HEK293 (cell line): ENCODE data around the gene SPINT2.
A peak's percentile ranks its signal among the peaks of the same experiment; 100 is the strongest.

Experiments
- GFI1B ChIP-seq: fragments of 450-650 bp; formaldehyde crosslinking; IDR thresholded peaks from 2 replicates; pipeline ENCODE4 v1.5.1; 2016; ENCODE audit warnings: missing biosample characterization, missing genetic modification characterization
- HOXD13 ChIP-seq: sonication (generic); formaldehyde crosslinking; IDR thresholded peaks from 2 replicates; pipeline ENCODE4 v1.8.0; 2022; ENCODE audit warnings: missing genetic modification reagents, borderline replicate concordance
- PRDM1 ChIP-seq: fragments of 450-650 bp; formaldehyde crosslinking; IDR thresholded peaks from 2 replicates; pipeline ENCODE4; 2016; ENCODE audit warnings: missing biosample characterization, missing genetic modification characterization
- ZNF10 ChIP-seq: fragments of 450-650 bp; formaldehyde crosslinking; IDR thresholded peaks from 2 replicates; pipeline ENCODE4 v1.5.1; 2017; ENCODE audit warnings: missing biosample characterization, missing genetic modification characterization
- ZNF112 ChIP-seq: fragments of 450-650 bp; formaldehyde crosslinking; IDR thresholded peaks from 2 replicates; pipeline ENCODE4 v1.5.0; 2017; ENCODE audit warnings: missing biosample characterization, missing genetic modification characterization
- ZNF121 ChIP-seq: fragments of 450-650 bp; formaldehyde crosslinking; IDR thresholded peaks from 2 replicates; pipeline ENCODE4 v1.5.1; 2016; ENCODE audit warnings: missing biosample characterization, missing genetic modification characterization
- ZNF132 ChIP-seq: fragments of 450-650 bp; formaldehyde crosslinking; IDR thresholded peaks from 2 replicates; pipeline ENCODE4 v1.5.1; 2017; ENCODE audit warnings: missing biosample characterization, missing genetic modification characterization, borderline replicate concordance
- ZNF211 ChIP-seq: fragments of 450-650 bp; formaldehyde crosslinking; IDR thresholded peaks from 2 replicates; pipeline ENCODE4 v1.5.1; 2016; ENCODE audit warnings: low read depth, missing biosample characterization, missing genetic modification characterization
- ZNF266 ChIP-seq: fragments of 450-650 bp; formaldehyde crosslinking; IDR thresholded peaks from 2 replicates; pipeline ENCODE4 v1.5.1; 2016; ENCODE audit warnings: missing biosample characterization, missing genetic modification characterization, low read depth
- ZNF341 ChIP-seq: fragments of 450-650 bp; formaldehyde crosslinking; IDR thresholded peaks from 2 replicates; pipeline ENCODE4; 2016; ENCODE audit warnings: low read depth, missing biosample characterization, missing genetic modification characterization
- ZNF350 ChIP-seq: fragments of 450-650 bp; formaldehyde crosslinking; IDR thresholded peaks from 2 replicates; pipeline ENCODE4 v1.5.0; 2017; ENCODE audit warnings: missing biosample characterization, mild to moderate bottlenecking, missing genetic modification characterization
- ZNF391 ChIP-seq: fragments of 450-650 bp; formaldehyde crosslinking; IDR thresholded peaks from 2 replicates; pipeline ENCODE4 v1.5.1; 2016; ENCODE audit warnings: low read depth, missing biosample characterization, missing genetic modification characterization, borderline replicate concordance
- ZNF416 ChIP-seq: fragments of 450-650 bp; formaldehyde crosslinking; IDR thresholded peaks from 2 replicates; pipeline ENCODE4 v1.5.1; 2016; ENCODE audit warnings: missing biosample characterization, missing genetic modification characterization
- ZNF529 ChIP-seq: fragments of 450-650 bp; formaldehyde crosslinking; IDR thresholded peaks from 2 replicates; pipeline ENCODE4 v1.5.1; 2017; ENCODE audit warnings: missing genetic modification characterization, missing biosample characterization; ENCODE audit not compliant: insufficient replicate concordance
- ZNF549 ChIP-seq: fragments of 450-650 bp; IDR thresholded peaks from 2 replicates; pipeline ENCODE4 v1.5.1; 2018; ENCODE audit warnings: missing biosample characterization, missing genetic modification characterization, mild to moderate bottlenecking, inconsistent platforms, moderate library complexity
- ZNF560 ChIP-seq: fragments of 450-650 bp; formaldehyde crosslinking; IDR thresholded peaks from 2 replicates; pipeline ENCODE4 v1.5.1; 2017; ENCODE audit warnings: missing biosample characterization, missing genetic modification characterization, borderline replicate concordance
- ZNF623 ChIP-seq: fragments of 450-650 bp; formaldehyde crosslinking; IDR thresholded peaks from 2 replicates; pipeline ENCODE4 v1.5.1; 2016; ENCODE audit warnings: missing biosample characterization, missing genetic modification characterization
- ZNF768 ChIP-seq: fragments of 450-650 bp; formaldehyde crosslinking; IDR thresholded peaks from 2 replicates; pipeline ENCODE4 v1.5.1; 2018; ENCODE audit warnings: missing biosample characterization, mild to moderate bottlenecking, missing genetic modification characterization
- TF ChIP-seq, protein P1 (sequence below): fragments of 450-650 bp; formaldehyde crosslinking; IDR thresholded peaks from 2 replicates; pipeline ENCODE4 v1.5.1; 2016; ENCODE audit warnings: missing biosample characterization, missing genetic modification characterization
- TF ChIP-seq, protein P2 (sequence below): fragments of 450-650 bp; formaldehyde crosslinking; IDR thresholded peaks from 2 replicates; pipeline ENCODE4 v1.5.1; 2016; ENCODE audit warnings: missing biosample characterization, missing genetic modification characterization
- TF ChIP-seq, protein P3 (sequence below): fragments of 450-650 bp; IDR thresholded peaks from 2 replicates; pipeline ENCODE4 v1.5.1; 2018; ENCODE audit warnings: missing biosample characterization, missing genetic modification characterization
- TF ChIP-seq, protein P4 (sequence below): fragments of 450-650 bp; formaldehyde crosslinking; IDR thresholded peaks from 2 replicates; pipeline ENCODE4 v1.5.1; 2016; ENCODE audit warnings: missing biosample characterization, missing genetic modification characterization
- TF ChIP-seq, protein P5 (sequence below): fragments of 450-650 bp; formaldehyde crosslinking; IDR thresholded peaks from 2 replicates; pipeline ENCODE4; 2016; ENCODE audit warnings: missing biosample characterization, missing genetic modification characterization
- TF ChIP-seq, protein P6 (sequence below): fragments of 450-650 bp; formaldehyde crosslinking; IDR thresholded peaks from 2 replicates; pipeline ENCODE4 v1.5.1; 2016; ENCODE audit warnings: missing biosample characterization, missing genetic modification characterization
- TF ChIP-seq, protein P7 (sequence below): fragments of 450-650 bp; formaldehyde crosslinking; IDR thresholded peaks from 2 replicates; pipeline ENCODE4 v1.5.1; 2016; ENCODE audit warnings: missing biosample characterization, missing genetic modification characterization
- TF ChIP-seq, protein P8 (sequence below): fragments of 450-650 bp; formaldehyde crosslinking; IDR thresholded peaks from 2 replicates; pipeline ENCODE4 v1.5.0; 2017; ENCODE audit warnings: missing biosample characterization, missing genetic modification characterization, borderline replicate concordance

SPINT2 gene

DNA sequence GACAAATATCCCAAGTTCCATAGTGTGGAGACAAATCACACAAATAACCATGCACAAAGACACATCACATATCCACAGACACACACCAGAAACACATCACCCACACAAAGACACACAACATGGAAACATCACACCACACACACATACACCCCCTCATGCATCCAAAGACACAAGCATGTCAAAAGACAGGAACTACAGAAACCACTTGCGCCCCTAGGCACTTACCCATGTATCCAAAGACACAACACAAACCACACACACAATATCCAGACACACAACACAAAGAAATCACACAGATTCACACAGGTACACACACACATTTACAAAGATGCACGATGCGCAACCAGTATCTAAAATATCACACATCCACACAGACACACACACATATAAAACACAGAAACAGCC, 41.3 kb upstream of the SPINT2 start (continued):
- TF ChIP-seq, protein P1, sequence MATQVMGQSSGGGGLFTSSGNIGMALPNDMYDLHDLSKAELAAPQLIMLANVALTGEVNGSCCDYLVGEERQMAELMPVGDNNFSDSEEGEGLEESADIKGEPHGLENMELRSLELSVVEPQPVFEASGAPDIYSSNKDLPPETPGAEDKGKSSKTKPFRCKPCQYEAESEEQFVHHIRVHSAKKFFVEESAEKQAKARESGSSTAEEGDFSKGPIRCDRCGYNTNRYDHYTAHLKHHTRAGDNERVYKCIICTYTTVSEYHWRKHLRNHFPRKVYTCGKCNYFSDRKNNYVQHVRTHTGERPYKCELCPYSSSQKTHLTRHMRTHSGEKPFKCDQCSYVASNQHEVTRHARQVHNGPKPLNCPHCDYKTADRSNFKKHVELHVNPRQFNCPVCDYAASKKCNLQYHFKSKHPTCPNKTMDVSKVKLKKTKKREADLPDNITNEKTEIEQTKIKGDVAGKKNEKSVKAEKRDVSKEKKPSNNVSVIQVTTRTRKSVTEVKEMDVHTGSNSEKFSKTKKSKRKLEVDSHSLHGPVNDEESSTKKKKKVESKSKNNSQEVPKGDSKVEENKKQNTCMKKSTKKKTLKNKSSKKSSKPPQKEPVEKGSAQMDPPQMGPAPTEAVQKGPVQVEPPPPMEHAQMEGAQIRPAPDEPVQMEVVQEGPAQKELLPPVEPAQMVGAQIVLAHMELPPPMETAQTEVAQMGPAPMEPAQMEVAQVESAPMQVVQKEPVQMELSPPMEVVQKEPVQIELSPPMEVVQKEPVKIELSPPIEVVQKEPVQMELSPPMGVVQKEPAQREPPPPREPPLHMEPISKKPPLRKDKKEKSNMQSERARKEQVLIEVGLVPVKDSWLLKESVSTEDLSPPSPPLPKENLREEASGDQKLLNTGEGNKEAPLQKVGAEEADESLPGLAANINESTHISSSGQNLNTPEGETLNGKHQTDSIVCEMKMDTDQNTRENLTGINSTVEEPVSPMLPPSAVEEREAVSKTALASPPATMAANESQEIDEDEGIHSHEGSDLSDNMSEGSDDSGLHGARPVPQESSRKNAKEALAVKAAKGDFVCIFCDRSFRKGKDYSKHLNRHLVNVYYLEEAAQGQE (tag by site-specific recombination), result no peak
- no peak for TF ChIP-seq ZNF529 (tag by site-specific recombination)
- no peak for TF ChIP-seq HOXD13 (CRISPR knock-in tag)
- no peak for TF ChIP-seq ZNF416 (tag by site-specific recombination)
- TF ChIP-seq ZNF768 (tag by site-specific recombination), result no peak
- TF ChIP-seq, protein P2, sequence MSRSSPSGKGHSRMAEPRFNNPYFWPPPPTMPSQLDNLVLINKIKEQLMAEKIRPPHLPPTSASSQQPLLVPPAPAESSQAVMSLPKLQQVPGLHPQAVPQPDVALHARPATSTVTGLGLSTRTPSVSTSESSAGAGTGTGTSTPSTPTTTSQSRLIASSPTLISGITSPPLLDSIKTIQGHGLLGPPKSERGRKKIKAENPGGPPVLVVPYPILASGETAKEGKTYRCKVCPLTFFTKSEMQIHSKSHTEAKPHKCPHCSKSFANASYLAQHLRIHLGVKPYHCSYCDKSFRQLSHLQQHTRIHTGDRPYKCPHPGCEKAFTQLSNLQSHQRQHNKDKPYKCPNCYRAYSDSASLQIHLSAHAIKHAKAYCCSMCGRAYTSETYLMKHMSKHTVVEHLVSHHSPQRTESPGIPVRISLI, result no peak
- TF ChIP-seq ZNF341 (tag by site-specific recombination), result no peak
- no peak for TF ChIP-seq GFI1B (tag by site-specific recombination)
- no peak for TF ChIP-seq ZNF560 (tag by site-specific recombination)
- TF ChIP-seq ZNF623 (tag by site-specific recombination), result no peak
- TF ChIP-seq, protein P3, sequence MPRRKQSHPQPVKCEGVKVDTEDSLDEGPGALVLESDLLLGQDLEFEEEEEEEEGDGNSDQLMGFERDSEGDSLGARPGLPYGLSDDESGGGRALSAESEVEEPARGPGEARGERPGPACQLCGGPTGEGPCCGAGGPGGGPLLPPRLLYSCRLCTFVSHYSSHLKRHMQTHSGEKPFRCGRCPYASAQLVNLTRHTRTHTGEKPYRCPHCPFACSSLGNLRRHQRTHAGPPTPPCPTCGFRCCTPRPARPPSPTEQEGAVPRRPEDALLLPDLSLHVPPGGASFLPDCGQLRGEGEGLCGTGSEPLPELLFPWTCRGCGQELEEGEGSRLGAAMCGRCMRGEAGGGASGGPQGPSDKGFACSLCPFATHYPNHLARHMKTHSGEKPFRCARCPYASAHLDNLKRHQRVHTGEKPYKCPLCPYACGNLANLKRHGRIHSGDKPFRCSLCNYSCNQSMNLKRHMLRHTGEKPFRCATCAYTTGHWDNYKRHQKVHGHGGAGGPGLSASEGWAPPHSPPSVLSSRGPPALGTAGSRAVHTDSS (tag by site-specific recombination), result no peak
- TF ChIP-seq ZNF112 (tag by site-specific recombination), result no peak
- TF ChIP-seq PRDM1, result no peak
- no peak for TF ChIP-seq ZNF549 (tag by site-specific recombination)
- TF ChIP-seq, protein P4, sequence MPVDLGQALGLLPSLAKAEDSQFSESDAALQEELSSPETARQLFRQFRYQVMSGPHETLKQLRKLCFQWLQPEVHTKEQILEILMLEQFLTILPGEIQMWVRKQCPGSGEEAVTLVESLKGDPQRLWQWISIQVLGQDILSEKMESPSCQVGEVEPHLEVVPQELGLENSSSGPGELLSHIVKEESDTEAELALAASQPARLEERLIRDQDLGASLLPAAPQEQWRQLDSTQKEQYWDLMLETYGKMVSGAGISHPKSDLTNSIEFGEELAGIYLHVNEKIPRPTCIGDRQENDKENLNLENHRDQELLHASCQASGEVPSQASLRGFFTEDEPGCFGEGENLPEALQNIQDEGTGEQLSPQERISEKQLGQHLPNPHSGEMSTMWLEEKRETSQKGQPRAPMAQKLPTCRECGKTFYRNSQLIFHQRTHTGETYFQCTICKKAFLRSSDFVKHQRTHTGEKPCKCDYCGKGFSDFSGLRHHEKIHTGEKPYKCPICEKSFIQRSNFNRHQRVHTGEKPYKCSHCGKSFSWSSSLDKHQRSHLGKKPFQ (tag by site-specific recombination), result peak; percentile 86
- TF ChIP-seq ZNF211, result no peak
- no peak; the same call in 1 of the 2 replicates for TF ChIP-seq ZNF10
- TF ChIP-seq ZNF350, result no peak
- no peak for TF ChIP-seq ZNF391 (tag by site-specific recombination)
- TF ChIP-seq, protein P5, sequence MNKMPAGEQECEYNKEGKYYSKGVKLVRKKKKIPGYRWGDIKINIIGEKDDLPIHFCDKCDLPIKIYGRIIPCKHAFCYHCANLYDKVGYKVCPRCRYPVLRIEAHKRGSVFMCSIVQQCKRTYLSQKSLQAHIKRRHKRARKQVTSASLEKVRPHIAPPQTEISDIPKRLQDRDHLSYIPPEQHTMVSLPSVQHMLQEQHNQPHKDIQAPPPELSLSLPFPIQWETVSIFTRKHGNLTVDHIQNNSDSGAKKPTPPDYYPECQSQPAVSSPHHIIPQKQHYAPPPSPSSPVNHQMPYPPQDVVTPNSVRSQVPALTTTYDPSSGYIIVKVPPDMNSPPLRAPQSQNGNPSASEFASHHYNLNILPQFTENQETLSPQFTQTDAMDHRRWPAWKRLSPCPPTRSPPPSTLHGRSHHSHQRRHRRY (tag by site-specific recombination), result 0 out of 2 replicates have a peak, but pooled peaks have one; percentile 23
- TF ChIP-seq ZNF132 (tag by site-specific recombination), result no peak
- TF ChIP-seq ZNF121, result no peak; the same call in 1 of the 2 replicates
- TF ChIP-seq, protein P6, sequence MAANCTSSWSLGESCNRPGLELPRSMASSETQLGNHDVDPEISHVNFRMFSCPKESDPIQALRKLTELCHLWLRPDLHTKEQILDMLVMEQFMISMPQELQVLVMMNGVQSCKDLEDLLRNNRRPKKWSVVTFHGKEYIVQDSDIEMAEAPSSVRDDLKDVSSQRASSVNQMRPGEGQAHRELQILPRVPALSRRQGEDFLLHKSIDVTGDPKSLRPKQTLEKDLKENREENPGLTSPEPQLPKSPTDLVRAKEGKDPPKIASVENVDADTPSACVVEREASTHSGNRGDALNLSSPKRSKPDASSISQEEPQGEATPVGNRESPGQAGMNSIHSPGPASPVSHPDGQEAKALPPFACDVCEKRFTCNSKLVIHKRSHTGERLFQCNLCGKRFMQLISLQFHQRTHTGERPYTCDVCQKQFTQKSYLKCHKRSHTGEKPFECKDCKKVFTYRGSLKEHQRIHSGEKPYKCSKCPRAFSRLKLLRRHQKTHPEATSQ (tag by site-specific recombination), result peak; percentile 4; the same call in 1 of the 2 replicates
- TF ChIP-seq, protein P7, sequence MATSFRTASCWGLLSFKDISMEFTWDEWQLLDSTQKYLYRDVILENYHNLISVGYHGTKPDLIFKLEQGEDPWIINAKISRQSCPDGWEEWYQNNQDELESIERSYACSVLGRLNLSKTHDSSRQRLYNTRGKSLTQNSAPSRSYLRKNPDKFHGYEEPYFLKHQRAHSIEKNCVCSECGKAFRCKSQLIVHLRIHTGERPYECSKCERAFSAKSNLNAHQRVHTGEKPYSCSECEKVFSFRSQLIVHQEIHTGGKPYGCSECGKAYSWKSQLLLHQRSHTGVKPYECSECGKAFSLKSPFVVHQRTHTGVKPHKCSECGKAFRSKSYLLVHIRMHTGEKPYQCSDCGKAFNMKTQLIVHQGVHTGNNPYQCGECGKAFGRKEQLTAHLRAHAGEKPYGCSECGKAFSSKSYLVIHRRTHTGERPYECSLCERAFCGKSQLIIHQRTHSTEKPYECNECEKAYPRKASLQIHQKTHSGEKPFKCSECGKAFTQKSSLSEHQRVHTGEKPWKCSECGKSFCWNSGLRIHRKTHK (tag by site-specific recombination), result no peak
- TF ChIP-seq ZNF266 (tag by site-specific recombination), result peak; percentile 15; the same call in 1 of the 2 replicates
- TF ChIP-seq, protein P8, sequence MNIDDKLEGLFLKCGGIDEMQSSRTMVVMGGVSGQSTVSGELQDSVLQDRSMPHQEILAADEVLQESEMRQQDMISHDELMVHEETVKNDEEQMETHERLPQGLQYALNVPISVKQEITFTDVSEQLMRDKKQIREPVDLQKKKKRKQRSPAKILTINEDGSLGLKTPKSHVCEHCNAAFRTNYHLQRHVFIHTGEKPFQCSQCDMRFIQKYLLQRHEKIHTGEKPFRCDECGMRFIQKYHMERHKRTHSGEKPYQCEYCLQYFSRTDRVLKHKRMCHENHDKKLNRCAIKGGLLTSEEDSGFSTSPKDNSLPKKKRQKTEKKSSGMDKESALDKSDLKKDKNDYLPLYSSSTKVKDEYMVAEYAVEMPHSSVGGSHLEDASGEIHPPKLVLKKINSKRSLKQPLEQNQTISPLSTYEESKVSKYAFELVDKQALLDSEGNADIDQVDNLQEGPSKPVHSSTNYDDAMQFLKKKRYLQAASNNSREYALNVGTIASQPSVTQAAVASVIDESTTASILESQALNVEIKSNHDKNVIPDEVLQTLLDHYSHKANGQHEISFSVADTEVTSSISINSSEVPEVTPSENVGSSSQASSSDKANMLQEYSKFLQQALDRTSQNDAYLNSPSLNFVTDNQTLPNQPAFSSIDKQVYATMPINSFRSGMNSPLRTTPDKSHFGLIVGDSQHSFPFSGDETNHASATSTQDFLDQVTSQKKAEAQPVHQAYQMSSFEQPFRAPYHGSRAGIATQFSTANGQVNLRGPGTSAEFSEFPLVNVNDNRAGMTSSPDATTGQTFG, result no peak
